ENCODE data around the gene MED9.

Gene MED9

DNA sequence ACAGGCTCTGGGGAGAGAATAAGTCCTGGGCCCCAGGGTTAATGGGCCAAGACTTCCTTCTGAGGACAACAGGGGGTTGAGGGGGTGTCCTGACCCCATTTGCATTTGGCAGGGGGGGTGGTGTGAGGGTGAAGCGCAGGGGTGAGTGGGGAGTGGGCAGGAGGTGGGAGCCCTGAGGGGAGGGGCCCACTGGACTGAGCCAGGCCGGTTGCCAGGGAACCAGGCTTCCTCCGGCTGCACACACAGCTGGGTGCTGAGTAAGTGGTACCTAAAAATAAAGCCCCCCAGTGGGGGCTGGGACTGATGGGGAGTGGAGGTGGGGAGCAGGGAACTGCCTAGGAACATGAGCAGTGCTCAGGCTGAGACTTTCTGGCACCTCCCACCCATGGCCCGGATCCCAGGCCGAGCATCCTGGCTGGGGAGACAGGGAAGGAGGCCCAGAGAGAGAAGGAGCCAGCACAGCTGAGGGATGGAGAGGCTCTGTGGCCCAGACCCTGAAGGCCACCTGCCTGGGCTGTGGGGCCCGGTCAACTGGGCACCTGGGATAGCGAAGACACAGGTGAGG, 26.8 kb downstream of the MED9 start:
- DNase-seq (ENCODE audit: low read depth, low spot score): no peak

DNA sequence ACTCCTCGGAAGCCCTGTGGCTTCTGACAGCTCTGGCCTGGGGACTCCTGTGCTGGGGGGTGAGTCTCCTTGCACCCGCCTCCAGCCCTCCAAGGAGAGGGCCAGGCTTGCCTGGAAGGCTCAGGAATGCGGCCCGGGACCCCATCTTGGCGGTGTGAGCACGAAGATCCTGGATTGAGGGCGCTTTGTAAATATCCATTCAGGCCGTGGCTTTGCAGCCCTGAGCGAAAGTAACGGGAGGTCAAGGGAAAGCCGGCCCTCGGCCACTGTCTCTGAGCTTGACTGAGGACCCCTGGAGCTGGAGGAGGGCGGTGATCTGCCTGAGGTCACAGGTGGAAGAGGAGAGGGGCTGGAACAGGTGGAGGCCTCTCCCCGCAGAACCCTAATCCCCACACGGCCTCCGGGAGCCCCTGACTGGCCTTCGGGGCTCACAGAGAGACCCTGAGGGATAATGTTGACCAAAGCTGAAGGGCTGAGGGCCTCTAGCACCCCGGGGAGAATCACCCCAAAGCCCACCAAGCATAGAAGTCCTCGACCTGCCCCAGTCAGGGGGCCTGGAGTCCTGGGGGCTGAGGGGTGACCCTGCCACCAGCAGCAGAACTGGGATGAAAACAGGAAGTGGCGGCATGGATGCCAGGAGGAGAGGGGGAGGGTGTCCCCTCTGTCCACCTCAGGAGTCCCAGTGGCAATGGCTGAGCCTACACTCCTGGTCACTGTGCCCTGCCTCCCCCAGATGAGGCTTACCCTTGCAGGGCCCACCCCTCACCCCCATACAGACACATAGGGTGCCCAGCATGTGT, 27.7 kb downstream of the MED9 start:
- no peak for DNase-seq (ENCODE audit: low read depth, low spot score)

DNA sequence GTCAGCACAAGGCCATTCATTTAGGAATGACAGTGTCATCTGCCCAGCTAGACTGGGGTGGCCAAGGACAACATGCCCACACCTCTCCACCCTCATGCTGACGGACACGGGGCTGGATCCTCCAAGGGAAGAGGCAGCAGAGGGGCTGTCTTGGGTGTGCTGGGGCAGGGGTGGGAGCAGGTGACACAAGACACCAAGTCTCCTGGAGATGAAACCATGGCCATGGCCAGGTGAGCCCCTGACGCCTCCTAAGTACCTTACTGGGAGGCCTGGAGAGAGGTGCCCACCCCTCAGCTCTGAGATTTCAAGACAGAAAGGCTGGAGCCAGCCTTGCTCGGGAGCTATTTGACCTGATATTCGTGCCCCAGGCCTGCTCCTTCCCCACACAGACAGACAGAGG, 28.4 kb downstream of the MED9 start:
- no peak for DNase-seq (ENCODE audit: low read depth, low spot score)

DNA sequence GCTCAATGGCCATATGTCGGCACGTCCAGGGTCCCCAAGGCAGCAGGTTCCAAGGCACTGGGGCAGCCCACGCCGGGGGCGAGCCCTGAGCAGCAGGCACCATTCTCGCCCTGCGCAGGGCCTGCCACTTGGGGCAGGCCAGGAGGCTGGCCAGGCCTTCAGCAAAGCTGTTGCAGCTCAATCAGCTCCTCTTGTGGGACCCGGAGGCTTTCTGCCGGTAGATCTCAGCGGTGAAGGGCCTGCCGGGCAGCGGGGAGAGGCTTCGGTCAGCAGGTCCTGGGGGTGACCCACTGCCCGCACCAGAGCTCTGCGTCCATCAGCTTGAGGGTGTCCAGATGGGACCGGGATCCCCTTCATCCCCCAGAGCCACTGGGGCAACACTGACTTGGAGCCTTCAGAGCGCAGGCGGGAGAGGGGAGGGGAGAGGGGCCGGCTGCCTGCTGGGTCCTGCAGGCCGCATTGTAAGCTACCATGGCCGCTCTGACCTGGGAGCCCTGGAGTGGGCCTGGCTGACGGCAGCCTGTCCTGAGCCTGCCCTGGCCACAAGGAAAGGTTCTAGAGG, 28.9 kb downstream of the MED9 start:
- DNase-seq (ENCODE audit: low read depth, low spot score): no peak

DNA sequence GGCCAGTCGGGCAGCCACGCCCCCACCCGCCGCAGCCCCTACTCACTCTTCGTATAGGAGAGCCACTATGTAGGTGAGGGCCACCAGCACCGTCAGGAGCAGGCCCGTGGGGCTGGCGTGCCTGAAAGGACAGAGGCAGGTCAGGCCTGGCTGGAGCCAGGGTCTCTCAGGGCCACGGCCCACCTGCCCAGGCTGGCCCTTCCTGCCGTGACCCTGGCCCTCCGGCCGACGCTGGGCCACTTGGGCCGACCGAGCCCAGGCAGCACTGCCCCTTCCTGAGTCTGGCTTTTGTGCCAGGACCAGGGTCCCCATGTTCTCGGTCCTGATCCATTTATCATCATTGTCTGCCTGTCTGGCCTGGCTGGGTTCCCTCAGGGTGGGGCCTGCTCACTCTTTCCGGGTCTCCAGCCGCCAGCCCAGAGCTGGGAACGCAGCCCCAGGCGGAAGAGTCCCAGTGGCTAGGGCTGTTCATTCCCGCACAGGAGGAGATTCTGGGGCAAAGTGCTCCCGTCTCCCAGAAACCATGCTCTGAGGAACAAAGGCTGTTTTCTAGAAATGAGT, 29.5 kb downstream of the MED9 start:
- DNase-seq (ENCODE audit: low read depth, low spot score): no peak

DNA sequence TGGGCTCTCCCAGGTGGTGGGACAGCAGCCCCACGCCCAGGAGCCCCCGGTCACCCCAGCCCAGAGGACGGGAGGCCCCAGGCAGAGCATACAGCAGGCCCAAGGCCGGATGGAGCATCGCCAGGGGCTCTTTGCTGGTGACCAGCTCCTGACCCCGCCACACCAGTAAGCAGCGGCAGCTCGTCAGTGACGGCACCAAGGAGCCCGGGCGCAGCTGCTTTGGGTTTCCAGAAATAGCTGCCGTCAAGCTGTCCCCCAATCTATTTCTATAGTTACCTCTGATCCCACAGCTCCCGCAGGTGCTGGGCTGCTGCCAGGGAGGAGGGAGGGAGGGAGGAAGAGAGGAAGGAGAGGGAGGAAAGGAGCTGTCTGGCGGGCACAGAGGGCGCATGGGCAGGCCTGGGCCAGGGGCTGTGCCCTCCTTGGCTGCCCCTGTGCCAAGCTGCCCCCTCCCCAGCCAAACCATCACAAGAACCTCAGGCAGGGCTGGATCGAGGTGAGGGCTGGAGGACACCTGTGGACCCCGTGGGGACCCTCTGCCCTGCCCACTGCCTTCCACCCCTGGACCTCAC, 30.2 kb downstream of the MED9 start:
- DNase-seq (ENCODE audit: low read depth, low spot score): no peak

DNA sequence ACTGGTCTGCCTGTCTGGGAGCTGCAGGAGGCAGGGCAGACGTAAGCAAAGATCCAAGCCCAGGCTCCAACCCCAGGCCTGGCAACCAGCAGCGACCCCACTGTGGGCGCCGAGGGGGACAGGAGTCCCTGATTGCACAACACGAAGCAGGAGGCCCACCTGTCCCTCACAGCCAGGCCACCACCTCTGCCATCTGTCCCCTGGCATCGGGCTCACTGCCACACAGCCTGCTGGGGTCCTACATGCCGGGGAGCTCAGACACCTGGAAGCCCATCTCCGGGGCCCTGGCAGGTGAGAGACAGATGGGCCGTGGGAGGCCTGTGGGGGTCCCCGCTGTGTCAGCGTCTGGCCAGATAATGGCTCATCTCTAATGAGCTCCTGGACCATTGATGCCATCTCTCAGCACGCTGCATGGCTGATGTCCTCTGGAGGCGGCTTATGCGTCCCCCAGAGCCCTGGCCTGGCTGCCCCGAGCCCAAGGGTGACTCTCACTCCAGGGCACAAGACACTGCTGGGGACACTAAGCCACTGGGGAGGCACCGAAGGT, 30.7 kb downstream of the MED9 start:
- DNase-seq (ENCODE audit: low read depth, low spot score): no peak

DNA sequence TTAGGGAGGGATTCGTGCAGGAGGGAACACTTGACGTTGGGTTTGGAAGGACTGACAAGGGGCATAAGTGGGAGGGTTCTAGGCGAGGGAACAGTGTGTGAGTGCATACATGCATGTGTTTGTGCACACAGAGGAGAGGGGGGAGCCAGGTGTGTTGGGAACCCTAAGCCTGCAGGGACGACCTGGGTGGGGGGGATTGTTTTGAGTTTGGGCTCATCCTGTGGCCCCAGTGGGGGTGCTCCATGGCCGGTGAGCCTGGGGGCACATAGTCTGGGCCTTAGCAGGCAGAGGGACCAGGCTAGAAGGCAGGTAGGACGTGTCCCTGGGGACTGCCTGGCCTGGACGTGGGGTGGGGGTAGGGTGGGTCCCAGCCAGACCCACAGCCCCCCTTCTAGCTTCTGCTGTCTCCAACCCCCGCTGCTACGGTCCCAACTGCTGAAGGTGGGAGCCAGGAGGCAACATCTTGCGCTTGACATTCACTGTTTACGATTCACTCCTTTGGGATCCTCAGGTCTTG, 31.3 kb downstream of the MED9 start:
- DNase-seq (ENCODE audit: low read depth, low spot score): no peak

DNA sequence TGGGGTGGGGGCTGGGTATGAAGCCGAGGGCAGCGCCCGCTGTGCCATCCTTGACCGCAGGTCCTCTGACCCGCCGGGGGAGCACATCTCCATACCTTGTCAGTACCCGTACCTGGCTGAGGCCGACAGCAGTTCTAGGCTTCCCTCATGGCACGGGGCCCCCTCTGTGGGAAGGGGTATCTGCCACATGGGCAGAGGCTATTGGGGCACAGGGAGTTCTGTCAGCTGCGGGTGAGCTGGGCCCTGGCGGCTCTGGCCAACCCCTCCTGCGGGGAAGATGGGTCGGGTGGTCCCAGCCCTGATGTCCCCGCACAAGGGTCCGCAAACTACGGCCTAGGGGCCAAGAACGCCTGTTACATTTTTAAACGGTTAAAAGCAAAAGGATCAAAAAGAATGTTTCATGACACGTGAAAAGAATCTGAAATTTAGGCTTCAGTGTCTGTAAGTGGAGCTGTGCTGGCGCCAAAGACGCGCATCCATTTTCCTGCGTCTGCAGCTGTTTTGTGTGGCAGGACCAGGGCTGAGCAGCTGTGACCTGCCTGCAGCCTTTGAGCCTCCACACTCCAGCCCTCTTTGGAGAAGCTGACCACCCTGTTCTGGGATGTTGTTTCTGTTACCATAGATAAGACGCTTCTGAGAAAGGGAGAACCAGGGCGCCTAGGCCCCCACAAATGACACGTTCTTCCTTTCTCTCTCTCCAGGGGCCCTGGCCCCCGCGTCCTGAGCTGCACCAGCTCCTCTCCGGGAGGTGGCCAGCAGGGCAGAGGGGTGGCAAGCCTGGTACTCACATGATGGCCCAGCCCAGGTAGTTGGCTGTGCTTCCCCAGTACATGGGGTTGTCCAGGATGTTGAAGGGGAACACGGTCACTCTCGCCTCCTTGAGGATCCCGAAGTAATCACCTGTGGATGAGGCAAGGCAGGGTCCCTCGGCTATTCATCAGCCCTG, 32.1 kb downstream of the MED9 start:
- no peak for DNase-seq (ENCODE audit: low read depth, low spot score)

DNA sequence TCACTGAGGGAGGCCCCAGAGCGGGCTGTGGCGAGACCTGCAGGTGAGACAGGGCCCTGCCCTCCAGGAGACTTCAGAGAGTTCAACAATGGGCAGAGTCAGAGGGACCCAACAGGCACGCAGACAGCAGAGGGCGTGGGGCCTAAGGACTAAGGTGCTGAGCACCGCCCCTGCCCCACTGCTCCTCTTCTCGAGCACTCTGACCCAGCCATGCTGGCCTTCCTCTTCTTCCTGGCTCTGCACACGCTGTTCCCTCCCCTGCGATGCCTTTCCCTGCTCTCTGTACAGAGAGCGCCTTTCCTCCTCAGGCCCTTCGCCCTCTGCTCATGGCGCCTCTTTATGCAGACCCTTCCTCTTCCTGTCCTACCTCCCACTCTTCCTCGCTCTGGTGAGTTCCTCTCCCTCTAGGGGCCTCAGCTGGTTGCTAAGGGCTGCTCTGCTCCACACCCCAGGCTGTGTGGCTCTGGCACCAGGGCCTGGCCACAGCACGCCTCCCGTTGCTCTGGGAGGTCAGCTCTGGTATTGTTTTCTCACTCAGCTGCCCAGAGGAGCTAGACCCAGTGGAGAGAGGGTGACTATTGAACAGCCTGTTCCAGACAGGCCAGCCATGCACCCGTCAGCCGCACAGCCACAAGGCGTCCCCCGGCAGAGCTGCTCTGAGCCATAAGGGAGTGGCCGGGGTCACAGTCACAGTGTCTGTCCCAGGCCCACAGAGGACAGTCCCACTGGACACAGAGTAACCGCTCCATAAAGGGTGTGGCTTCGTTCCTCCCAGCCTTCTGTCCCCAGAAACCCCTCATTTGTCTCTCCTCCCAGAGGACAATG, 33.0 kb downstream of the MED9 start:
- DNase-seq (ENCODE audit: low read depth, low spot score): no peak

DNA sequence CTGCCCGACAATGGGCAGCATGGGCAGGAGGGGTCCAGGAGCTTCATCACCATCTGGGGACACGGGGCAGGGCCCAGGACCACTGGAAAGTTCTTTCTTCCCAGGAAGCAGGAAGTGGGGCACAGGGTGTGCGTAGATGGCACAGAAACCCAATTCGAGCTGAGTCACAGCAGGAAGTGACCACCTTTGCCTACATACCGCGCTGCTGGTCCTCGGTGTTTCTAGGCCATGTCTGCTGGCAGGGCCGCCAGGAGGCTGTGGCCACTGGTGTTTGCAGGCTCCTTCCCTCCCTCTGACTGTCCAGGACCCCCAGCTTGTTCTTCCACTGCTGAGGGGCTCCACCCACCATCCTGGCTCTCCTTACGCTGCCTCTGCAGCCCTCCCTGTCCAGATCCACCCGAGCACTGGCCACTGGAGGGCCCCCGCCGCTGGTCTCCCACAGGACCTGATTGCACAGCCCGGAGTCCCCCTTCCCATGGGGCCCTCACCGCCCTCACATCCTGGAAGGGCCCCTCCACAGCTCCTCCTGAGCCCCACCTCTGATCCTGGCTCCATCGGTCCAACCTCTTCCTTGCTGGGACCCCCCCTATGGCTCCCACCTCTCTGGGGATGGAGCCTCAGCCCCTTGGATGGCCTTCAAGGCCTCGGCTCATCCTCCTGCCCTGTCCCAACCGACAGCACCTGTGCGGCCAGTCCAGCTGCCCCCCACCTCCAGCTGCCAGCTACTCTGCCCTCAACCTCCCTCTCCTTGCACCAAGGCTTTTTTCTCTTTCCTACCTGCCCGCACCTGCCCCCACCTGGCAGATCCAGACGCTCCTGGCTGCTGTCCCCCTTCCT, 33.9 kb downstream of the MED9 start:
- DNase-seq (ENCODE audit: low read depth, low spot score): no peak

DNA sequence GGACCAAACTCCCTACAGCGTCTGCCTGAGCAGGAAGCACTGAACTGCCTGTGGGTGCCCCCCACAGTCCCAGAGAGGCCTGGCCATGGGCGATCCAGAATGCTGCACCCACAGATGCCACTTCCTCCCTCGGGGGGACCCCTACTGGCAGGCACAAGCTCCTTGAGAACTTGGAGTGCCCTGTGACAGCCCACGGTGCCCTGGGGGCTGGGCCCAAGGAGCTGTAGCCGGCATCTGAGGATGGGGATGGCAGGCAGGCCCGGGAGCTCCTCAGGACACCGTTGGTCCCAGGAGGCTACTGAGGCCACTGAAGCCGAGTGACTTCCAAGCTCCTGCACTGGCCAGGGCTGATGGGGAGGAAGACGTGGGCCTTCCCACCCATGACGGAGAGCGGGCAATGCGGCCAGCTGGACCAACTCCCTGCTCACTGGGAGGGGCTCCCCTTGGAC, 34.5 kb downstream of the MED9 start:
- no peak for DNase-seq (ENCODE audit: low read depth, low spot score)

DNA sequence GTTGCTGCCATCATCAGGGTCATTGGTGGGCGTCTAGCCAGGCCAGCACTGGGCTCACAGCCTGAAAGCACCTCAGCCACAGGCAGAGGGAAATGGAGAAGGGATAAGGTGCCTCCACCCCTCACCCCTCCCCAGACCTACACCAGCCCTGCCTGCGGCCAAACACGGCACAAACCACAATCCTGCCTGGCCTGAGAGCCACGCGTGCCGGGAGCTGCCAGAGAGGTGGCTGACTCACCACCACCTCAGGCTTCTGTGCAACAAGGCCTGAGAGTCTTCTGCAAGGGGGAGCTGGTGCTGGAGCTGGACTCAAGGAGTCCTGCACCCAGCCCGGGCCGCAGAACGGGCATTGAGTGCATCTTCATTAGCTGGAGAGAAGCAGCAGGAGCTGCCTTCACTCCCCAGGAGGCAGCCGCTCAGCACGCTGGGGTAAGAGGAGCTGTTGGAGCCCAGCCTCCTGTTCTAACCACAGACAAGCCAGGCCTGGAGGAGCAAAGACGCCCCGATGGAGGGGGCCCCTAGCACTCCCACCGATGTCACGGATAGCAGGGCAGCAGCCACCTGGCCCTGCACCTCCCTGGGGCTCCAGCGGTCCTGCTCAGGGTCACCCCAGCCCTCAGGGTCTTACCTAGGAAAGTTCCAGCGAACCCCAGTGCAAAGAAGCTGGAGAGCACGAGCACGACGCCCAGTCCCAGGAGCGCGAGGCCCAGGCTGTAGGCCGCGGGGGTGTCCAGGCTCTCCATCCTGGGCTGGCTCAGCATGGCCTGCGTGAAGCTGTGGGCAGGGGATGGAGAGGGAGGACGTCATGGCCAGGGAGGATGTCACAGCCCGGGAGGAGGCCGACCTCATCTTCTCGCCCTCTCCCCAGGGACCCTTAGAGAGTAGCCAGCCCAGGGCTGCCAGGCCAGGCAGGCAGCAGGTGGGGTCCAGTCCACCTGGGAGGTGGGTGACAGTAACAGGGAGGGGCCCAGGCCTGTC, 35.4 kb downstream of the MED9 start:
- no peak for DNase-seq (ENCODE audit: low read depth, low spot score)

DNA sequence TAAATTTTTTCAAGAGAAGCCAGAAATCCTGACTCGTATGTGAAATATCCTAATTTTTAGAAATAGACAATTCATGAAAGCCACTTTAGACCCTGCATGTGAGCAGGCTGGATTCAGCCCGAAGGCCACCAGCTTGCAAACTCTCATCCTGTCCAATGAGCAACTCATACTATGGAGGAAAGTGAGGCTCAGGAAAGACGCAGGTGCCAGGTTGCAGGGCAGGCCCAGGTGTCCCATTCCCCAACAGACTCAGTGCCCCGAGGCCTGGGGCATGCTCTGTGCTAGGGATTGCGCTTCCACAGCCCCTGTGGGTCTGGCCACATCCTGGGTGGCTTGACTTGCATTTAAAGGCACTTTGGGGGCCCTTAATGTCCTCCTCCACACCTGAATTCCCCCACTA, 36.1 kb downstream of the MED9 start:
- DNase-seq (ENCODE audit: low read depth, low spot score): no peak

DNA sequence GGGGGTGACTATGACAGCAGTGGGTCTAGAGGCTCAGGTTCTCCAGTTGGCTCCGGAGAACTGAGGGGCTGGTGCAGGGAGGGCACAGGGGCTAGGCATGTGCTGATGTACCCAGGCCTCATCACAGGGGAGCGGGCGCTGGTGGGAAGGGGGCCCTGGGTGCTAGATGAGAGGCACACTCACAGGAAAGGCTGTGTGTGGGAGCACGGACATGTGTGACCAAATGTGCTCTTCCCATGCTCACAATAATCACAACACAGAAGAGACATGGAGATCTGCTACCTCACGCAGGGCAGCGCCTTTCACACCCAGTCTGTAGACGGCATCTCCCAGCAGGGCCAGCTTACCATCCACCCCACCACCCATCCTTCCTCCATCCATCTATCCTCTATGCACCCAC, 36.8 kb downstream of the MED9 start:
- DNase-seq (ENCODE audit: low read depth, low spot score): no peak

DNA sequence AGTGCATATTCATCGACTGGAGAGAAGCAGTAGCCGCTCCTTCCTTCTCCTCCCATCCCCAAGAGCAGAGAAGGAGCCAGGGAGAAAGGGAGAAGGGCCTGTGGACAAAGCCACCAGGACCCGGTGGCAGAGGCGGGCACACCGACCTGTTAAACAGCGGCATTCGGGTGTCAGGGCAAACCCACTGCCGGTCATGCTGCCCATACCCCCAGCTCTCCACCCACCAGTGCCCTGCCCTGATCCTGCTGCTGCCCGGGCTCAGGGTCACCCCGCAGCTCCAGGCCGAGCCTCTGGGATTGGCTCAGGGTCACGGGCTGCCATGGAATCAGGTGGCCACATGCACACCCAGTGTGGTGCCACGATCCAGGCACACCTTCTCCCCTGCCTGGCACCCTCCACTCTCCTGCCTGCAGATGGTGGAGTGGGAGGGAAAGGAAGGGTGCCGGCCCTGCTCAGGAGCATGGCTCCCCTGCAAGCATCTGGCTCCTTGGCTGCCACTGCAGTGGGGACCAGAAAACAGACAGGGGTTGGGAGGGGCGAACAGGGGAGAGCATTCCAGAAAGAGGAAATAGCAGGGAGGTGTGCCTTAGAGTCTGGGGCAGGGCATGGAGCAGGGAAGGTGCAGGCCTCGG, 37.7 kb downstream of the MED9 start:
- DNase-seq (ENCODE audit: low read depth, low spot score): no peak

Measured in activated naive CD8-positive, alpha-beta T cell treated with anti-CD3 and anti-CD28 coated beads, Interleukin-2, amount 50 U/mL, for 16 hours (primary cell).